NCI-H526 (cell line): ENCODE results near the gene ZIC5.
"Not testable (repeated sequence)": the region's sequence is repeated elsewhere in the genome, so short reads cannot be mapped to it uniquely, and the experiment has no call there.

Experiments
- DNase-seq, 2 experiments: peaks; one replicate each; lab custom pipeline; 2025; lab: John Stamatoyannopoulos, UW

The ZIC5 gene

GRCh38 chr13:99960663-99961311 lies 10.8 kb downstream of the ZIC5 start:
- no peak for DNase-seq

- DNase-seq = peak in 1 of 2 experiments; percentile 35
These were observed 11.9 kb downstream of the ZIC5 start for GRCh38 chr13:99959540-99960230.

DNA sequence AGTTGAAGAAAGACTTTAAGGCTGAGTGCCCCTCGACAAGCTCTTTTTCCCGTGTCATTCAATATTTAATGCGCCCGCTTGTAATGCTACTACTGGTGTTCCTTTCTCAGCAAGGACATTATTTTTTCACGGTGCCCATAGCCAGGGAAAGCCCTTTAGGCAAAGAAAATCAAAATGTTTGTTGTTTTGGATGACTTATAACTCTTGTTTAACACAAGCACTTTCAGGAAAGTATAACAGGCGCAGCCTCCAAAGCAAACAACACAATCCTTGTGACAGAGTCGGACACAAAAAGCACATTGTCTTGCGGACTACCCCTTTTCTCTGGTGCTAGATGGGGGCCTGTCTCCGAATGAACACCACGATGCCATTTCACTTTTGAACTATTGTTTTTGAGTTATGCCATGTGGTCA lies 12.4 kb downstream of the ZIC5 start:
- peak in 1 of 2 experiments; percentile 35 for DNase-seq

DNA sequence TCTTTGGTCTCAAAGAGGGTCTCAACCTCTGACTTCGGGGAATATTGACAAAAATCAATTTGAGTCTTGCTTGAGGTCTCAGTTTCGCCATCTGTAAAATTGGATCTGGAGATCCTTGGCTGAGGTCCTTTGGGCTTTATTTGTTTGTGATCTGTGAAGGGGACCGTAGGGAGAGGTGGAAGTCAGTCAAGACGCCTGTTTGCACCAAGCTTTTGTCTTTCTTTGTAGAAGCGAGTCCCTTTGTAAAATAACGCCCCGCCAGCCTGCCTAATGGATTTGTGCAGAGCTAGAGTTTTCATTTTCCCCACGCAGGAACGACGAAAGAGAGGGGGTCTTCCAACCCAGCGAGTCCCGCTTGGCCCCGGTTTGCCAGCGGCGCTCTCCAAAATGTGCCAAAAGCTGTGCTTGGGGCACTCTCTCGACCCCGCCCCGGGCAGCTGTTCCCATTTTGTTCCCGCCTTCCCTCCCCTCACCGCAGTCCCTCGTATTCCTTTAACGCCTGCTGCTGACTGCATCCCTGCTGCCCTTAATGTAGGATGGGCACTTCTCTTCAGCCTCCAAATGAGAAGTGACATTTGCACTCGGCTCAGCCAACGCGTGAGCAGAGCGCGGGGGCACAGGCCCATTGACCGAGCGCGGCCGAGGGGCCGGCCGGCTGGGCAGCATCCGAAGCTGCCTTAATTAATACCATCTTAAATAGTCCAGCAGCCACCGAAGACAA lies 13.0 kb downstream of the ZIC5 start:
- DNase-seq = peak in 1 of 2 experiments; percentile 20

- peak in 1 of 2 experiments; percentile 52 for DNase-seq
These were observed 14.9 kb downstream of the ZIC5 start for GRCh38 chr13:99956473-99957349.

GRCh38 chr13:99955747-99956472 lies 15.7 kb downstream of the ZIC5 start:
- DNase-seq = peak in 1 of 2 experiments; percentile 43

DNA sequence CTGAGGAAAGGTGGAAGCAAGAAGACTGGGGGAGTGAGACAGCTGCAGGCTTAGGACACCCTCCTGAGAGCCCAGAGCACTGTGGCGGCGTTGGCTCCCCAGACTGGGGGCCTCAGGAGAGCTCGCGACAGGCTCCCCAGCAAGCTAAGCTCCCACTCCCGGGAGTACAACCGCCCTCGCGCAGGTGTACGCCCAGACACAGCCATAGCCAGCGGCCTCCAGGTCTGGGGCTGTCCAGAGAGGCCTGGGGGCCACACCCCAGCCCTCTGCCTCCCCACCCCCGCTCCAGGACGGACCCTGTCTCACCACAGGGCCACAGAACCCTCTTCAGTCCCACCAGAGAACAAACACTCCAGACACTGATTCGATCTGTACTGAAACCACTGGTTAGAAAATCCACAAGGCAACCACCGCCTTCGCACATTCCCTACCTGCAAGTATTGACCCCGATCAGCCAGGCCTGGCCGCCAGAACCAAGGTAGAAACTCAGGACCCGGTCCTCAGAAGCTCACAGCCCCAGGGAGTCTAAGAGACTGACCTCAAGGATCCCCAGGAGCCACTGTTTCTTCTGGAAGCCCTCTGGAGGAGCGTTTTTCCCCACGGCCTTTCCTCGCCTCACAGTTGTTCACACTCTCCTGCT lies 16.3 kb downstream of the ZIC5 start:
- no peak for DNase-seq

- no peak for DNase-seq
These were observed 18.3 kb downstream of the ZIC5 start for GRCh38 chr13:99953138-99953755.

- not testable (repeated sequence) for DNase-seq
These were observed 19.9 kb downstream of the ZIC5 start for GRCh38 chr13:99951666-99952065.

DNA sequence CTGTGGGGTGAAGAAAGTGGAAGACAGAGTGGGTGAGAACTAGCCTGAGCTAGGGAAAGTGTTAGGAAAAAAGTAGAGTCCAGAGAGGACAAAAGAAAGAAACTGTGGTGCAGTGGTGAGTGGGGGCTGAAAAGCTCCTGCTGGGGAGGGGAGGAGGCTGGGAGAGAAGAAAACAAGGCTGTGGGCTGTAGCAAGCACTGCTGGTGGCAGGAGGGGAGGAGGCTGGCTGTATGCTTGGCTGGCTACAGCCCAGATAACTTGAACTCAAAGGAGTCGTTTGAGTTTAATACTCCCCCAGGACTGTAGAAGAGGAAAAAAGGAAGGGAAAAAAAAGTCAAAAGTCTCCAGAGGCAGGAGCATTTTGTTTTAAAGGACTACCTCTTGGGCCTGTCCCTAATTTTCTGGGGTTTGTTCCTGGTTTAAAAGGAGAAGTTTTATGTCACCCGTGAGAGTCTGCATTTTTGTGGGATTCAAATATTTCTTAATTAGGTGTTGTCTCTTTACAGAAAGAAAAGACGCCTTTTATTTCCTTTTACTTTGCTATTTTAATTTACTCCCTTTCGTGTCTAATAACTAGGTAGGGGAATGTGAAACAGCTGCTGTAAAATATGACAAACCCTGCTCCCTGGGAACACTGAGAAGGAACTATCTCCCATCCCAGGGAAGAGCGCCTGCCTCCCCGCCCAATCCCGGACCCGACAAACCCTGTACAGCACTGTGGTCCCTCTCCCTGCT lies 21.7 kb downstream of the ZIC5 start:
- no peak for DNase-seq

- no peak for DNase-seq
These were observed 22.5 kb downstream of the ZIC5 start for GRCh38 chr13:99948907-99949678.

DNA sequence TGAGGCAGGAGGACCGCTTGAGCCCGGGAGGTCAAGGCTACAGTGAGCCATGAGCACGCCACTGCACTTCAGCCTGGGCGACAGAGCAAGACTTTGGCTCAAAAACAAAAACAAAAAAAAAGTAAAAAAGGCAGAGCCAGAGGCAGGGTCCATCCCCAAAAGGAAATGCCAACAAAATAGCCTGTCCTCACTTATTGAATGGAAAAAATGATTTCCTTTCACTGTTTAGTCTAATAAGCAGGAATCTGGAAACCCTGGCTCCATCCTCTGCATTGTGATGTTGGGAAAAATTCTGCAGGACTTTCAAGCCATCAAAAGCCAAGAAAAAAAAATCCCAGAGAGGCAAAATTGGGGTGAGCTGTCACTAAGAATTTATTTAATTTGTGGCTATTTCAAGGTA lies 23.2 kb downstream of the ZIC5 start:
- no peak for DNase-seq

- DNase-seq = no peak
These were observed 23.9 kb downstream of the ZIC5 start for GRCh38 chr13:99947666-99948065.

GRCh38 chr13:99945515-99945914 lies 26.1 kb downstream of the ZIC5 start:
- not testable (repeated sequence) for DNase-seq

DNA sequence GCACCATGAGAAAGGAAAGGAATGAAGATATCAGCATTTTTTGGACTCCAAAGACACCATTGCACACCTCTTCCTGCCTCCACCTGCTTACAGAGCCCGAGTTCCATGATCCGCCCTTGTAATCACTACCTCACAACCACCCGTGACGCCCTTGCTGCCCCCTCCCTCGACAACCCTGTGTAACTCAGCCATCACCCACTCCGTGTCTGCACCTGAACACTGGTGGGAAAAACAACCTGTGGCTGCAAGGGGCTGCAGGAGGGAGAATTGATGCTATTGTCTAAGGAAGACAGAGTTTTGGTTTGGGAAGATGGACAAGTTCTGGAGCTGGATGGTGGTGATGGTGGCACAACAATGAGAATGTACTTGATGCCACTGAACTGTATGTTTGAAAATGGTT lies 27.0 kb downstream of the ZIC5 start:
- DNase-seq = no peak

GRCh38 chr13:99944102-99944501 lies 27.5 kb downstream of the ZIC5 start:
- no peak for DNase-seq

DNA sequence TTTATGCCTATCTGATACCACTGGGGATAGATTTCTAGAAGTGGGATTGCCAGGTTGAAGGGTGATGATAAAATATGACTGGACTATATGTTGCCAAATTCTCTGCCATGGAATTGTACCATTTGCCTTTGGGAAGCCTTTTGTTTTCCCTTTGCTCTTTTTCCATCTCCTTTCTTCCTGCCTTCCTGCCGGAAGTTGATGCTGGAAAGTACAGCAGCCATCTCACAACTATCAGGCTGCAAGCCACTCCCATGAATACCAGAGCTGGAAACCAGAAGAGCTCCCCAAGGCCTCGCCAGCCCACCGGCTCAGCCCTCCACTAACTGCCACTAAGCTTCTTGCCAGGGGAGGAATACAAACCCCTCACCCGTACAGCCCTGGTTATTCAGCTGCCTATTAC lies 29.7 kb downstream of the ZIC5 start:
- DNase-seq = no peak

GRCh38 chr13:99941086-99941485 lies 30.5 kb downstream of the ZIC5 start:
- peak; percentile 47 to 60 for DNase-seq

- DNase-seq = no peak
These were observed 32.9 kb downstream of the ZIC5 start for GRCh38 chr13:99938635-99939034.
